ENCODE results near the gene PIF1.

PIF1 gene

DNA sequence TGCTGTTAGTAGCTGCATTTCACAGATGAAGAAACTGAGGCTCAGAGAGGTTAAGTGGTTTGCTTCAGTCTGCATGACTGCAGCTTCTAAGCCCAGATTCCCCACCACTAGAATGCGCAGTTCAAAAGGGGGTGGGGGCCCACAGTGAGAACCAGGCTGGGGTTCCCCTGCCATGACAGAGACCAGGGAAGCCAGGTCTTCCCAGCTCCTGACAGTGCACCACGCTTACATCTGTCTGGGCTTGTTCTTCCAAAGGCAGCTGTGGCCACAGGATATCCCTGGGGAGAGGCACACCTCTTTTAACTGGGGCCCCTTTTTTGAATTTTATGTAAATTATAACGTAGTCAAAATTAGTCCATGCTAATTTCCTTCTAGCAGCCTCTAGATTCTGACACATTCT lies 21.6 kb upstream of the PIF1 start:
- intact Hi-C loops (cut with DNase I; ENCODE audit: low total_unique reads): loop anchor here (10.0 kb wide), 1 partner anchor 48 kb away; no protein-coding TSS in a partner anchor
- H3K9me3 ChIP-seq: no peaks in the 10 kb centered on the region
- peaks cover 0 to 74% (median 53%) of the 10 kb centered on the region in 4 donors for H3K4me1 ChIP-seq
- H3K4me3 ChIP-seq: no peak overlapping the region
- peaks cover 13 to 23% (median 20%) of the 10 kb centered on the region in 3 donors for H3K36me3 ChIP-seq
- TF ChIP-seq, protein P1, sequence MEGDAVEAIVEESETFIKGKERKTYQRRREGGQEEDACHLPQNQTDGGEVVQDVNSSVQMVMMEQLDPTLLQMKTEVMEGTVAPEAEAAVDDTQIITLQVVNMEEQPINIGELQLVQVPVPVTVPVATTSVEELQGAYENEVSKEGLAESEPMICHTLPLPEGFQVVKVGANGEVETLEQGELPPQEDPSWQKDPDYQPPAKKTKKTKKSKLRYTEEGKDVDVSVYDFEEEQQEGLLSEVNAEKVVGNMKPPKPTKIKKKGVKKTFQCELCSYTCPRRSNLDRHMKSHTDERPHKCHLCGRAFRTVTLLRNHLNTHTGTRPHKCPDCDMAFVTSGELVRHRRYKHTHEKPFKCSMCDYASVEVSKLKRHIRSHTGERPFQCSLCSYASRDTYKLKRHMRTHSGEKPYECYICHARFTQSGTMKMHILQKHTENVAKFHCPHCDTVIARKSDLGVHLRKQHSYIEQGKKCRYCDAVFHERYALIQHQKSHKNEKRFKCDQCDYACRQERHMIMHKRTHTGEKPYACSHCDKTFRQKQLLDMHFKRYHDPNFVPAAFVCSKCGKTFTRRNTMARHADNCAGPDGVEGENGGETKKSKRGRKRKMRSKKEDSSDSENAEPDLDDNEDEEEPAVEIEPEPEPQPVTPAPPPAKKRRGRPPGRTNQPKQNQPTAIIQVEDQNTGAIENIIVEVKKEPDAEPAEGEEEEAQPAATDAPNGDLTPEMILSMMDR (IDR thresholded peaks at IDR 0.05): no peak
- no peaks in the 10 kb centered on the region for H3K27me3 ChIP-seq
- H3K27ac ChIP-seq: peak overlapping the region; percentile 96 to 97
- DNase-seq: no peak

DNA sequence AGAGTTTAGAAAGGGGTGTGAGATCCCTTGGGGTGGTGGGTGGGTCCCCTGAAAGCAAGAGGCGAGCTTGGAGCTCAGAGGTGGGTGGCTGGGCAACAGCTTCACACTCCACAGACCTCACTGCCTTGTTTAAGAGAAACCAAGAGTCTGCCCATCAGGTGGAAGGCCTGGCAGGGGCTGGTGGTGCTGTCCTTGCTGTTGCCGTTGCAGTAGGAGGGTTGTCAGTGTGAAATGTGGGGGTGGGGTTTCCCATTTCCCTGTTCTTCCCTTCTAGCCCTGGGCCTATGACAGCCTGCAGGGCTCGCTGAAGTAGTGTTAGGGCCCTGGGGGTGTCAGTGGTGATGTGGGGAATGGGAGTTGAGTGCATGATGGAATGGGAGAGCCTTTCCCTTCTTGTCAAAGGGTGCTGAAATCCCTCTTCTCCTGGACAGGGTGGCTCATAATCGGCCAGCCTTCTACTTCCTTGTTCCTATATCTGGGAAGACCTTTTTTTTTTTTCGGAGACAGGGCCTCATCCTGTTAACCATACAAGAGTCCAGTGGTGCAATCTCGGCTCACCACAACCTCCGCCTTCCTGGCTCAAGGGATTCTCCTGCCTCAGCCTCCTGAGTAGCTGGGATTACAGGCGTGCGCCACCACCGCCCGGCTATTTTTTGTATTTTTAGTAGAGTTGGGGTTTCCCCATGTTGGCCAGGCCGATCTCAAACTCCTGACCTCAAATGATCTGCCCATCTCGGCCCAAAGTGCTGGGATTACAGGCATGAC lies 20.6 kb upstream of the PIF1 start:
- H3K4me1 ChIP-seq: peaks cover 0 to 64% (median 44%) of the 10 kb centered on the region in 4 donors
- peak overlapping the region; percentile 96 to 97 for H3K27ac ChIP-seq
- H3K9me3 ChIP-seq: no peaks in the 10 kb centered on the region
- no peak for DNase-seq
- H3K27me3 ChIP-seq: no peaks in the 10 kb centered on the region
- peak overlapping the region in 1 of 2 donors; percentile 91 for H3K4me3 ChIP-seq
- TF ChIP-seq, protein P1 (IDR thresholded peaks at IDR 0.05): no peak
- peaks cover 13 to 23% (median 20%) of the 10 kb centered on the region in 3 donors for H3K36me3 ChIP-seq
- intact Hi-C loops (cut with DNase I; ENCODE audit: low total_unique reads): loop anchor here (10.0 kb wide), 1 partner anchor 49 kb away; no protein-coding TSS in a partner anchor

DNA sequence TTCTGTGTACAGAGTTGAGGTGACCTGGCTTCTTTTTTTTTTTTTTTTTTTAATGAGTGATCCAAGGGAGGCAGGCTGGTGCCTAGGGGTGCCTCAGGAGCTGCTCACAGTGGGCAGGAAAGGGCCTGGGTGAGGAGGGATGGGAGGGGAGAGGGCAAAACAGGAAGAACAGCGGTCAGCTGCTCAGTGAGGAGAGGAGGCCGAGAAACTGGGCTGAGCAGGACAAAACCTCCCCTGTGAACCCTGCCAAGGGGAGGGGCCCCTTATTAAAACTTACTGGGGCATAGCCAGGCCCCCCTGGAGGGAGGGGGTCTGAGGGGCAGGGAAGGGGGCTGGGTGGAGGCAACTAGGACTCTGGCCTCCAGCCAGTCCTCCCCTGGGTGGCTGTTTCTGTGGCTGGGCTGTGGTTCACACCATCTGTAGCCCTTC lies 19.8 kb upstream of the PIF1 start:
- no peaks in the 10 kb centered on the region for H3K27me3 ChIP-seq
- H3K27ac ChIP-seq: peak overlapping the region; percentile 96 to 97
- intact Hi-C loops (cut with DNase I; ENCODE audit: low total_unique reads): loop anchor here (10.0 kb wide), 1 partner anchor 50 kb away; no protein-coding TSS in a partner anchor
- H3K36me3 ChIP-seq: peaks cover 13 to 20% (median 19%) of the 10 kb centered on the region in 3 donors
- peak overlapping the region; percentile 86 to 91 for H3K4me3 ChIP-seq
- TF ChIP-seq, protein P1 (IDR thresholded peaks at IDR 0.05): no peak
- H3K9me3 ChIP-seq: no peaks in the 10 kb centered on the region
- DNase-seq: peak; percentile 67 to 83
- peaks cover 0 to 64% (median 45%) of the 10 kb centered on the region in 4 donors for H3K4me1 ChIP-seq

DNA sequence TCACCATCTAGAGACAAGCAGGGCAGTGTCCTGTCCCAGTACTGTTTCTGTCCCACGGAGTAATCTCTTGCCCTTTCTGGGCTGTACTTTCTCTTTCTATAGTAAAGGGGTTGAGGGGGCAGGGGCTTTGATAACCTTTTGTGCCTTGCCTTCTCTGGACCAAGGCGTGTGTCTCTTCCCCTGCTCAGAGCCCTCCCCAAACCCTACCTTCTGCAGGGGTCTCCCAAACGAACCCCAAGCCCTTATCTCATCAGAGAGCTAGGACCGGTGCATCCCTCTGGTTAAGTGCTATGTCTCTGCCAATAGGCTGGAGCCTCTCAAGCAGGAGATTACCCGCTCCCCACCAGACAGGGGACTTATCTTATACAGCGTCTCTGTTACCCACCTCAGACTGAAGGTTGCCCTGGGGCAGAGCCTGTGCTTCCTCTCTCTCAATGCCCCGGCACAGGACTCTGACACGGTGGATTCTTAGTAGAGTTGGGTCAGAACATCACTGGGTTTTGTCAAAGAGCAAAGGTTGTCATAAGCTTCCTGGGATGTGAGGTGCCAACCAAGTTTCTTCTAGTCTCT lies 19.2 kb upstream of the PIF1 start:
- peaks cover 13 to 16% (median 14%) of the 10 kb centered on the region in 3 donors for H3K36me3 ChIP-seq
- DNase-seq: no peak
- H3K27me3 ChIP-seq: no peaks in the 10 kb centered on the region
- intact Hi-C loops (cut with DNase I; ENCODE audit: low total_unique reads): loop anchor here (10.0 kb wide), 1 partner anchor 50 kb away; no protein-coding TSS in a partner anchor
- peak overlapping the region; percentile 86 to 91 for H3K4me3 ChIP-seq
- H3K4me1 ChIP-seq: peaks cover 0 to 62% (median 45%) of the 10 kb centered on the region in 4 donors
- H3K9me3 ChIP-seq: no peaks in the 10 kb centered on the region
- H3K27ac ChIP-seq: peak overlapping the region; percentile 96 to 97
- TF ChIP-seq, protein P1 (IDR thresholded peaks at IDR 0.05): no peak

DNA sequence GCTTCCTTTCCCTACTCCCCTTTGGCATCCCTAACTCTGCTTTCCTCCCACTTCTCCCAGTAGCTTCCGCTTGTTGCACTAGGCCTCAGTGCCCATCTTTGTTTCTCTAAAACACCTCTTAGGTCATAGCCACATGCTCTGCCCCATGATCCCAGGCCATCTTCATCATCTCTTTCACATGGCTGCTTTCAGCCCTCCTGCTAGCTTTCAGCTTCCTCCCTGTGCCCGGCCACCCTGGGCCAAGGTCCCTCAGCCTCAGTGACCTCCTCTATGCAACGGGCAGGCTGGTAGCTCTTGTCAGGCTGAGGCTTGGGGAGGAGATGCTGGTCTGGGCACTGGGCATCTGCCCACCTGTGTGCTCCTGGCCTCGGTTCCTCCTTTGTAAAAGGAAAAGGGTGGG lies 18.5 kb upstream of the PIF1 start:
- no peaks in the 10 kb centered on the region for H3K9me3 ChIP-seq
- peaks cover 0 to 62% (median 45%) of the 10 kb centered on the region in 4 donors for H3K4me1 ChIP-seq
- H3K27ac ChIP-seq: peak overlapping the region; percentile 96 to 97
- TF ChIP-seq, protein P1 (IDR thresholded peaks at IDR 0.05): no peak
- intact Hi-C loops (cut with DNase I; ENCODE audit: low total_unique reads): loop anchor here (10.0 kb wide), 1 partner anchor 51 kb away; no protein-coding TSS in a partner anchor
- peaks cover 7 to 9% (median 8%) of the 10 kb centered on the region in 3 donors for H3K36me3 ChIP-seq
- H3K27me3 ChIP-seq: no peaks in the 10 kb centered on the region
- no peak for DNase-seq
- peak overlapping the region; percentile 86 to 91 for H3K4me3 ChIP-seq
